ENCODE measurements around the gene ZNF536. TPM values are rescaled to one million over a fixed set of nuclear protein-coding genes. Genes with fewer than 3 reads are reported as not detected.
"Not testable (repeated sequence)": the region's sequence is repeated elsewhere in the genome, so short reads cannot be mapped to it uniquely, and the experiment has no call there.

Gene ZNF536
- total RNA-seq, 1 experiment from 2014 or later, result not detected

- Histone ChIP-seq H3K4me3 (no peak overlapping the region), H3K36me3 (no peaks in the 10 kb centered on the region), H3K9me3 (no peaks in the 10 kb centered on the region), H3K27me3 (no peaks in the 10 kb centered on the region)
- no peak for DNase-seq
Measured at GRCh38 chr19:30390356-30390988, 18.3 kb downstream of the ZNF536 start.

DNA sequence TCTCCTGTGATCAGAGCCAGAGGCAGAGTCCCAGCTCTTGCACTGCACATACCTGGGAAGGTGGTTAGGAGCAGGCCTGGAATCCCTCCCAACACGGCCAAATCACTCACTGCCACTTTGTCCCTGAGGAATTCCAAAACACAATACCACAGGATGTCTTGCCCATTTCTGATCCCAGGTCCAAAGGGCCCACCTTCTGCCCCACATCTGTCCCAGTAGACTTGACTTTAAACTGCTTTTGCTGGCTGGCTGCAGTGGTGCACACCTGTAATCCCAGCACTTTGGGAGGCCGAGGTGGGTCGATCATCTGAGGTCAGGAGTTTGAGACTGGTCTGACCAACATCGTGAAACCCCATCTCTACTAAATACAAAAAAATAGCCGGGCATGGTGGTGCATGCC lies 18.9 kb downstream of the ZNF536 start:
- no peaks in the 10 kb centered on the region for H3K9me3 ChIP-seq
- no peak for DNase-seq
- no peaks in the 10 kb centered on the region for H3K27me3 ChIP-seq
- no peaks in the 10 kb centered on the region for H3K36me3 ChIP-seq
- no peak overlapping the region for H3K4me3 ChIP-seq

DNA sequence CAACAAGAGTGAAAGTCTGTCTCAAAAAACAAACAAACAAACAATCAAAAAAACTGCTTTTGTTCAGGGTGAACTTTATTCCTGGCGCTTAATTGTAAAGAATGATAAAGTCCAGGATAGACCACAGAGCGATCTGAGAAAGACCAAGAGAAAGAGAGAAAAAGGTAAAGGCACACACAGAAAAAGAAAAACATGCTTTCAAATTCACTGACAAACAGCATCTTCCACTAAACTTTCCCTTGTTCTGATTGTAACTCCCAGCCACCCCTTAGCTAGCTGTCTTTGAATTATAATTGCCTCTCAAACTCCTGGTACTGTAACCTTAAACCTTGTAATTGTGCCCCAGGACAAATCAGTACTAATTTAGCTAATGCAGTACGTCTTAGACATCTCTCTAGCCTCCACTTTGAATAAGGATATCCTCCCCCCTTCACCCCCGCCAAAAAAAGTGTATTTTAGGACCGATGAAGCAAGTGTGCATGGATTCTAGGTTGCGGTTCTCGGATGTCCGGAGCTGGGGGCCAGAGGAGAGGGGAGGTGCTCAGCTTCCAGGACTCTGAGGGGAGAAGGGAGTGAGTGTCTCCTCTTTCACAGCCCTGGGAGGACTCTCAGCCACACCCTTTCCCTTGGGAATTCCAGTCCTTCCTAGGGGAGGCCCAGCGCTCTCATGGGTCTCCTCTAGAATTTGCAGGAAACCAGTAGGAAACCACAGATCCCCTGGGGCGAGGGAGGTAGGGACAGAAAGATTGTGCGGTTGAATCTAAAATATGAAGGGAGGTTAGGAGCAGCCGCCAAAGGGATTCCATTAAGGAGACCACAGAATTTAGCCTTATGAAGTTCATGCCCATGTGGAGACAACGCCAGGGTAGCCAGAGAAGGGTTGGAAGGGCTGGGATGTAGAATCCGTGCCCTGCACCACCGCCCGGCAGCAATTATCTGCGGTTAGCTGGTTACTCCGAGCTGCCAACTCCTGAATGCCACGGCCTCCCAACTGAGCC lies 19.7 kb downstream of the ZNF536 start:
- no peaks in the 10 kb centered on the region for H3K27me3 ChIP-seq
- peak; percentile 55 for DNase-seq
- H3K36me3 ChIP-seq, result no peaks in the 10 kb centered on the region
- no peaks in the 10 kb centered on the region for H3K9me3 ChIP-seq
- H3K4me3 ChIP-seq, result no peak overlapping the region

GRCh38 chr19:30393046-30393445 lies 20.9 kb downstream of the ZNF536 start:
- H3K36me3 ChIP-seq, result no peaks in the 10 kb centered on the region
- no peaks in the 10 kb centered on the region for H3K27me3 ChIP-seq
- peak; percentile 46 for DNase-seq
- H3K9me3 ChIP-seq, result no peaks in the 10 kb centered on the region
- no peak overlapping the region for H3K4me3 ChIP-seq

- DNase-seq, result no peak
- H3K36me3 ChIP-seq, result no peaks in the 10 kb centered on the region
- no peak overlapping the region for H3K4me3 ChIP-seq
- no peaks in the 10 kb centered on the region for H3K27me3 ChIP-seq
- no peaks in the 10 kb centered on the region for H3K9me3 ChIP-seq
Measured at GRCh38 chr19:30393729-30394480, 21.7 kb downstream of the ZNF536 start.

GRCh38 chr19:30394481-30395151 lies 22.4 kb downstream of the ZNF536 start:
- Histone ChIP-seq H3K36me3 (no peaks in the 10 kb centered on the region), H3K9me3 (no peaks in the 10 kb centered on the region), H3K4me3 (no peak overlapping the region), H3K27me3 (no peaks in the 10 kb centered on the region)
- no peak for DNase-seq

DNA sequence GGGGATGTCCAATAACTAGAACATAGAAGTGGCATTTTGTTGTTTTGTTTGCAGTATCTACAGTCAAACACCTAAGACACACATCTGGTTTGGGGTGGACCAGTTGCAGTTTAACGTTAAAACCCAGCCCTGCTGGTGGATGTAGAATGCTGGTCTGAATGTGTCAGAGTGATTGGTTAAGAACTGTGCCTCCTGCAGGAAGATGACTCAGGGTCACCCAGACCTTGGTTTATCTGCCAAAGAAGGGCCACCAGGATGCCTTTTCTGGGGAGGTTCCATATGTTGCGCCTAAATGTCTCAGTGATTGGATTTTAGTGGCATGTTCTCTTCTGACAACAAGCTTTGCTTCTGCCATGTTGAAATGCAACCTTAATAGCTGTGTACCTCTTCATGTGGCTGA lies 23.1 kb downstream of the ZNF536 start:
- DNase-seq, result no peak
- Histone ChIP-seq H3K27me3 (no peaks in the 10 kb centered on the region), H3K4me3 (no peak overlapping the region), H3K36me3 (no peaks in the 10 kb centered on the region), H3K9me3 (no peaks in the 10 kb centered on the region)

DNA sequence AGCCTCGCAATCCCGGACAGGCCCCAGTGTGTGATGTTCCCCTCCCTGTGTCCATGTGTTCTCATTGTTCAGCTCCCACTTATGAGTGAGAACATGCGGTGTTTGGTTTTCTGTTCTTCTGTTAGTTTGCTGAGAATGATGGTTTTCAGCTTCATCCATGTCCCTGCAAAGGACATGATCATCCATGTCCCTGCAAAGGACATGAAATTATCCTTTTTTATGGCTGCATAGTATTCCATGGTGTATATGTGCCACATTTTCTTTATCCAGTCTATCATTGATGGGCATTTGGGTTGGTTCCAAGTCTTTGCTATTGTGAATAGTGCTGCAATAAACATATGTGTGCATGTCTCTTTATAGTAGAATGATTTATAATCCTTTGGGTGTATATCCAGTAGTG lies 26.4 kb downstream of the ZNF536 start:
- H3K9me3 ChIP-seq, H3K4me3 ChIP-seq, H3K36me3 ChIP-seq, H3K27me3 ChIP-seq, DNase-seq: not testable (repeated sequence)

DNA sequence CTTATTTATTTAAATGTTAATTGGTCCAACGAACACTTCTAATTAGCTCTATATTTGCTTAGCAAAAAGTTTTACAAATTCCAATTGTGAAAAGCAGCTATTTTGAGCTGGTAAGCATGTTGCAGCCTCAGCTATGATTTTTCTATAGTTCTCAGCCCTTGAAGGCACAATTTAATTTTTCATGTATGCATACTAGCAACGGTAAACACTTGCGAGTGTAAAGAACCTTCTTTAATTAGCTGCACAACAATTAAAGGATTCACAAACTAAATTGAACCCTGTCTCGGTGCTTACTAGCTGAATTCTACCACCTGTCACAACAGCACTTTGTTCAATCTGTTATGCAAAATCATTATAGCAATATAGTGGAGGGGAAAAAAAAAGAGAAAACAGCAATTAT lies 29.8 kb downstream of the ZNF536 start:
- no peaks in the 10 kb centered on the region for H3K9me3 ChIP-seq
- DNase-seq, result no peak
- no peaks in the 10 kb centered on the region for H3K27me3 ChIP-seq
- no peak overlapping the region for H3K4me3 ChIP-seq
- H3K36me3 ChIP-seq, result no peaks in the 10 kb centered on the region

- Histone ChIP-seq H3K36me3 (no peaks in the 10 kb centered on the region), H3K9me3 (no peaks in the 10 kb centered on the region), H3K4me3 (no peak overlapping the region), H3K27me3 (no peaks in the 10 kb centered on the region)
- DNase-seq, result no peak
Measured at GRCh38 chr19:30402436-30403202, 30.4 kb downstream of the ZNF536 start.

GRCh38 chr19:30403203-30403985 lies 31.2 kb downstream of the ZNF536 start:
- Histone ChIP-seq H3K36me3 (no peaks in the 10 kb centered on the region), H3K27me3 (no peaks in the 10 kb centered on the region), H3K4me3 (no peak overlapping the region), H3K9me3 (no peaks in the 10 kb centered on the region)
- DNase-seq, result no peak

DNA sequence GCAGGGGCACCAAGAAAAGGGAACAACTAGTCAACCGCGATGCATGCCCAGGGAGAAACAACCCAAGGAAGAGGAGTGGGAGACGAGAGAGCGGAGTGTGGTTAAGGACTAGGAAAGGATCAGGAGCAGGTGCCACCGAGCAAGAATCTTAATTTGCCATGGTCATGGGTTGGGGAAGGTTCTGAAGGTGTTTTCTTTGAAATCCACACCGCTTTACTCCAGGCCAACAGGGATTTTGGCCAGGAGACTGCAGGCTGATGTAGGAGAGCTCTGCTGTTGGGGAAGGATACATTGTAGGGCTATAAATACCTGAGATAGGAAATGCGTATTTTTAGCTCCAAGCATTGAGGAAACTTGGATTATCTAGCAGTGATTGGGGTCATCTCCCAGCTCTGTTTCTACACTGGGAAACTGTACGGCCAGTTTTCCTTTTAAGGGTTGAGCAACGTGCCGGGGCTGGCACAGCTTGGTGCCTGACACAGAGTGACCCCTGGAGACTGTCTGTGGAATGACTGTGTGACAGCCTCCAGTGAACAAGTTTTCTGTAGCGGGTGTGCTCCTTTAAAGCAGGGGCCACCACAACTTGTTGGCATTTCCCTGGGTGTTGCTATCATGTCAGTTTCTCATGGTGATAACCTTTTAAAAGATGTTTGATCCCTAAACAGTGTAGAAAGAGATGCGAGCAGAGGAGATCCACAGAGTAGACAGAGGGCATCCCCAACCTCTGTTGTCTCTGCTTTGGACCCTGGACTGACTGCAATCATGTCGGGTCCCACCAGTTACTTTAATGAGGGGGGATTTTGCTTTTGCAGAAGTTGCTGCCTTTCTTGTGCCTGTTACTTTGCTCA lies 34.3 kb downstream of the ZNF536 start:
- Histone ChIP-seq H3K9me3 (no peaks in the 10 kb centered on the region), H3K36me3 (no peaks in the 10 kb centered on the region), H3K4me3 (no peak overlapping the region), H3K27me3 (no peaks in the 10 kb centered on the region)
- no peak for DNase-seq

GRCh38 chr19:30407068-30407709 lies 35.0 kb downstream of the ZNF536 start:
- Histone ChIP-seq H3K27me3 (no peaks in the 10 kb centered on the region), H3K36me3 (no peaks in the 10 kb centered on the region), H3K4me3 (no peak overlapping the region), H3K9me3 (no peaks in the 10 kb centered on the region)
- no peak for DNase-seq

- Histone ChIP-seq H3K36me3 (no peaks in the 10 kb centered on the region), H3K27me3 (no peaks in the 10 kb centered on the region), H3K9me3 (no peaks in the 10 kb centered on the region), H3K4me3 (no peak overlapping the region)
- no peak for DNase-seq
Measured at GRCh38 chr19:30408734-30409301, 36.6 kb downstream of the ZNF536 start.
